ENCODE results near the gene PLB1.

PLB1 gene

GRCh38 chr2:28674062-28674712 lies 178.3 kb downstream of the PLB1 start:
- no peak for DNase-seq

GRCh38 chr2:28674713-28675068 lies 178.8 kb downstream of the PLB1 start:
- no peak for DNase-seq

- DNase-seq, result no peak
Measured at GRCh38 chr2:28676152-28676835, 180.4 kb downstream of the PLB1 start.

GRCh38 chr2:28678175-28678855 lies 182.5 kb downstream of the PLB1 start:
- peak in 1 of 2 experiments; percentile 13 for DNase-seq

GRCh38 chr2:28678944-28679343 lies 183.1 kb downstream of the PLB1 start:
- no peak for DNase-seq

- DNase-seq, result no peak
Measured at GRCh38 chr2:28680657-28681056, 184.8 kb downstream of the PLB1 start.

- DNase-seq, result no peak
Measured at GRCh38 chr2:28681158-28681571, 185.3 kb downstream of the PLB1 start.

GRCh38 chr2:28681606-28682005 lies 185.7 kb downstream of the PLB1 start:
- DNase-seq, result no peak

- DNase-seq, result peak; percentile 26 to 29
Measured at GRCh38 chr2:28683100-28683706, 187.3 kb downstream of the PLB1 start.

GRCh38 chr2:28684142-28684858 lies 188.4 kb downstream of the PLB1 start:
- peak in 1 of 2 experiments; percentile 12 for DNase-seq

GRCh38 chr2:28687171-28687570 lies 191.3 kb downstream of the PLB1 start:
- DNase-seq, result no peak

GRCh38 chr2:28687640-28688385 lies 192.0 kb downstream of the PLB1 start:
- no peak for DNase-seq

- DNase-seq, result no peak
Measured at GRCh38 chr2:28688818-28689217, 193.0 kb downstream of the PLB1 start.

- no peak for DNase-seq
Measured at GRCh38 chr2:28689771-28690170, 193.9 kb downstream of the PLB1 start.

- no peak for DNase-seq
Measured at GRCh38 chr2:28692411-28692810, 196.6 kb downstream of the PLB1 start.

- DNase-seq, result no peak
Measured at GRCh38 chr2:28693223-28693622, 197.4 kb downstream of the PLB1 start.
